Measurements from ENCODE around the gene ZNF366. TPM values are rescaled to one million over a fixed set of nuclear protein-coding genes. Genes with fewer than 3 reads are reported as not detected.

Gene ZNF366
- total RNA-seq, 1 experiment from 2014 or later = not detected

DNA sequence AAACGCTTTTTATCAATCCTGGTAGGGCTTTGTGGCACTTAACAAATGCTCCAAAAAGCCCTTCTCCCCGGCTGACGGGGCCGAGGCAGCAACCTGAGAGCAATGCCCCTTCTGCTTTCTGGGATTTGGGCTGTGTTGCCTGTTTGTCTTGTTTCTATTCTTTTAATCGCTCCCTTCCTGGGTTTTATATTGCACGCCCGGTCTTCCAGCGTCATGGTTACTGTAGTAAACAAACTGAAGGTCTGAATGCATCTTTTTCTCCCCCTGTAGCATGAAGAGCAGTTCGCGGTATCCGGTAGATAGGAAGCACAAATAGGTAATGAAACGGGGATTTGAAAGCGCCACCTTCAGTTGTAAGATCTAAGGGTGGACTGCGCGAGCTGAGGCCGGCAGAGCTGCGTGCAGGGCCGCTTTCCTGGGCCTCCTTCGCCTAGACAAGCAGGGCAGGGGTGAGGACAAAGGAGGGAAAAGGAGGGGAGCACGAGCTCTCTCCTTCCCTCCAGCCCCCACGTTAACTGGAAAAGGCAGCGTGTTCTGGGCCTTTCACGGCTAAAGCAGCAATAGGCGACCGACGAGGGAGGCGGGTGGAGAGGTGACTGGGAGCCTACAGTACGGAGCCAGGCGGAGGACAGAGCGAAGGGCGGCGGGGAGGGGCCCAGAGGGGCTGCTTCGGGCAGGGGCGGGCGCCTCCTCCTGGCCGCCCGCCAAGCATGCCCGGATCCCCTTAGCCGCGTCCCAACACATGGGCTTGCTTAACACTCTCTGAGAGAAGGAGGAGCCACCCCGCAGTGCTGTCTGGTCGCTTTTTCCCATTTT is 49.3 kb upstream of the ZNF366 start:
- CTCF ChIA-PET = no interaction called here
- POLR2A ChIA-PET = no interaction called here
- no peak overlapping the region for H3K27ac ChIP-seq (ENCODE audit: low read depth, low read length)
- RAD21 ChIA-PET (ENCODE audit: low non-redundant PET in 1 of 2, low total read pairs in 2 of 2, uncharacterized antibody in 2 of 2, unreplicated experiment in 2 of 2) = no interaction called here
- H3K9ac ChIP-seq (ENCODE audit: low read length) = no peak overlapping the region
- H3K27me3 ChIP-seq (ENCODE audit: insufficient read depth, low read length) = no peaks in the 10 kb centered on the region
- no peak overlapping the region for H2AFZ ChIP-seq (ENCODE audit: low read depth, low read length, poor library complexity, severe bottlenecking)
- intact Hi-C loops (cut with micrococcal nuclease) = no loop called here
- H3K4me3 ChIP-seq (replicated peaks in 1 of 2; ENCODE audit: low read depth in 1 of 2, low read length in 2 of 2) = no peak overlapping the region
- no peaks in the 10 kb centered on the region for H3K9me3 ChIP-seq (ENCODE audit: control insufficient read depth in 1 of 2, insufficient read depth in 1 of 2, low read depth in 1 of 2, low read length in 2 of 2)
- TF ChIP-seq CEBPB (IDR thresholded peaks at IDR 0.05; ENCODE audit: low read depth) = no peak
- no peak for TF ChIP-seq POLR2AphosphoS5 (IDR thresholded peaks at IDR 0.05; ENCODE audit: low read depth, low read length)
- no peak for TF ChIP-seq CBX3 (IDR thresholded peaks at IDR 0.05; ENCODE audit: low read depth)
- no peak for TF ChIP-seq ZFX (IDR thresholded peaks at IDR 0.05)
- no peak for TF ChIP-seq SRF (IDR thresholded peaks at IDR 0.05; ENCODE audit: low read depth)
- TF ChIP-seq, protein P1, sequence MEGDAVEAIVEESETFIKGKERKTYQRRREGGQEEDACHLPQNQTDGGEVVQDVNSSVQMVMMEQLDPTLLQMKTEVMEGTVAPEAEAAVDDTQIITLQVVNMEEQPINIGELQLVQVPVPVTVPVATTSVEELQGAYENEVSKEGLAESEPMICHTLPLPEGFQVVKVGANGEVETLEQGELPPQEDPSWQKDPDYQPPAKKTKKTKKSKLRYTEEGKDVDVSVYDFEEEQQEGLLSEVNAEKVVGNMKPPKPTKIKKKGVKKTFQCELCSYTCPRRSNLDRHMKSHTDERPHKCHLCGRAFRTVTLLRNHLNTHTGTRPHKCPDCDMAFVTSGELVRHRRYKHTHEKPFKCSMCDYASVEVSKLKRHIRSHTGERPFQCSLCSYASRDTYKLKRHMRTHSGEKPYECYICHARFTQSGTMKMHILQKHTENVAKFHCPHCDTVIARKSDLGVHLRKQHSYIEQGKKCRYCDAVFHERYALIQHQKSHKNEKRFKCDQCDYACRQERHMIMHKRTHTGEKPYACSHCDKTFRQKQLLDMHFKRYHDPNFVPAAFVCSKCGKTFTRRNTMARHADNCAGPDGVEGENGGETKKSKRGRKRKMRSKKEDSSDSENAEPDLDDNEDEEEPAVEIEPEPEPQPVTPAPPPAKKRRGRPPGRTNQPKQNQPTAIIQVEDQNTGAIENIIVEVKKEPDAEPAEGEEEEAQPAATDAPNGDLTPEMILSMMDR (IDR thresholded peaks at IDR 0.05 in 2 of 3, conservative IDR thresholded peaks at IDR 0.05 in 1 of 3; ENCODE audit: borderline replicate concordance in 1 of 3, insufficient read depth in 1 of 3, low read depth in 2 of 3, low read length in 2 of 3) = no peak
- TF ChIP-seq FOSL1 (IDR thresholded peaks at IDR 0.05; ENCODE audit: low read depth) = no peak
- TF ChIP-seq, protein P2, sequence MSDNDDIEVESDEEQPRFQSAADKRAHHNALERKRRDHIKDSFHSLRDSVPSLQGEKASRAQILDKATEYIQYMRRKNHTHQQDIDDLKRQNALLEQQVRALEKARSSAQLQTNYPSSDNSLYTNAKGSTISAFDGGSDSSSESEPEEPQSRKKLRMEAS (IDR thresholded peaks at IDR 0.05) = no peak
- no peak for TF ChIP-seq ELF1 (IDR thresholded peaks at IDR 0.05; ENCODE audit: borderline replicate concordance, low read depth)
- no peak for TF ChIP-seq RAD21 (IDR thresholded peaks at IDR 0.05; ENCODE audit: low read depth)
- no peak for TF ChIP-seq TCF7L2 (IDR thresholded peaks at IDR 0.05; ENCODE audit: borderline replicate concordance, extremely low read depth, insufficient read depth, insufficient read length)
- TF ChIP-seq, protein P3, sequence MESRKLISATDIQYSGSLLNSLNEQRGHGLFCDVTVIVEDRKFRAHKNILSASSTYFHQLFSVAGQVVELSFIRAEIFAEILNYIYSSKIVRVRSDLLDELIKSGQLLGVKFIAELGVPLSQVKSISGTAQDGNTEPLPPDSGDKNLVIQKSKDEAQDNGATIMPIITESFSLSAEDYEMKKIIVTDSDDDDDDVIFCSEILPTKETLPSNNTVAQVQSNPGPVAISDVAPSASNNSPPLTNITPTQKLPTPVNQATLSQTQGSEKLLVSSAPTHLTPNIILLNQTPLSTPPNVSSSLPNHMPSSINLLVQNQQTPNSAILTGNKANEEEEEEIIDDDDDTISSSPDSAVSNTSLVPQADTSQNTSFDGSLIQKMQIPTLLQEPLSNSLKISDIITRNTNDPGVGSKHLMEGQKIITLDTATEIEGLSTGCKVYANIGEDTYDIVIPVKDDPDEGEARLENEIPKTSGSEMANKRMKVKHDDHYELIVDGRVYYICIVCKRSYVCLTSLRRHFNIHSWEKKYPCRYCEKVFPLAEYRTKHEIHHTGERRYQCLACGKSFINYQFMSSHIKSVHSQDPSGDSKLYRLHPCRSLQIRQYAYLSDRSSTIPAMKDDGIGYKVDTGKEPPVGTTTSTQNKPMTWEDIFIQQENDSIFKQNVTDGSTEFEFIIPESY (IDR thresholded peaks at IDR 0.05; ENCODE audit: extremely low read depth, insufficient replicate concordance, low read length) = no peak
- no peak for TF ChIP-seq EGR1 (IDR thresholded peaks at IDR 0.05; ENCODE audit: low read depth)
- no peak for TF ChIP-seq EZH2 (IDR thresholded peaks at IDR 0.05)
- no peaks in the 10 kb centered on the region for H3K9me2 ChIP-seq (ENCODE audit: insufficient read depth)
- no peak overlapping the region for H3K4me2 ChIP-seq (ENCODE audit: low read length)
- BruUV-seq (replicated peaks) = no TSS peak
- H3K79me2 ChIP-seq (ENCODE audit: insufficient read depth, low read length) = no peaks in the 10 kb centered on the region
- DNase-seq (ENCODE audit: low read depth, low spot score) (no peak), ATAC-seq (no peak)
- no peaks in the 10 kb centered on the region for H3K4me1 ChIP-seq (ENCODE audit: control insufficient read depth in 1 of 2, insufficient read depth in 2 of 2, low read length in 2 of 2)
- H4K20me1 ChIP-seq (ENCODE audit: insufficient read depth) = no peaks in the 10 kb centered on the region
- H3K36me3 ChIP-seq (ENCODE audit: control insufficient read depth in 1 of 2, insufficient read depth in 2 of 2, low read length in 2 of 2) = no peaks in the 10 kb centered on the region
